GM12891 (cell line): Measurements from ENCODE around the gene GCGR.

ENCODE experiments used
- PAX5 ChIP-seq: IDR thresholded peaks from 2 replicates; pipeline ENCODE4 v1.6.1; 2011; ENCODE audit warnings: low read length, moderate library complexity, mild to moderate bottlenecking; ENCODE audit not compliant: insufficient read depth, severe bottlenecking
- POLR2A ChIP-seq: IDR thresholded peaks from 2 replicates; pipeline ENCODE4 v1.6.1; 2011; ENCODE audit warnings: low read depth, low read length, control low read depth
- POLR2AphosphoS5 ChIP-seq: IDR thresholded peaks from 2 replicates; pipeline ENCODE4 v1.6.1; 2011; ENCODE audit warnings: low read depth, low read length, control low read depth
- POU2F2 ChIP-seq: IDR thresholded peaks from 2 replicates; pipeline ENCODE4 v1.6.1; 2011; ENCODE audit warnings: low read depth, mild to moderate bottlenecking, control low read depth, low read length, moderate library complexity
- SPI1 ChIP-seq: IDR thresholded peaks from 2 replicates; pipeline ENCODE4 v1.6.1; 2011; ENCODE audit warnings: low read depth, low read length, control low read depth
- TAF1 ChIP-seq: IDR thresholded peaks from 2 replicates; pipeline ENCODE4 v1.6.1; 2011; ENCODE audit warnings: low read depth, low read length, control low read depth

DNA sequence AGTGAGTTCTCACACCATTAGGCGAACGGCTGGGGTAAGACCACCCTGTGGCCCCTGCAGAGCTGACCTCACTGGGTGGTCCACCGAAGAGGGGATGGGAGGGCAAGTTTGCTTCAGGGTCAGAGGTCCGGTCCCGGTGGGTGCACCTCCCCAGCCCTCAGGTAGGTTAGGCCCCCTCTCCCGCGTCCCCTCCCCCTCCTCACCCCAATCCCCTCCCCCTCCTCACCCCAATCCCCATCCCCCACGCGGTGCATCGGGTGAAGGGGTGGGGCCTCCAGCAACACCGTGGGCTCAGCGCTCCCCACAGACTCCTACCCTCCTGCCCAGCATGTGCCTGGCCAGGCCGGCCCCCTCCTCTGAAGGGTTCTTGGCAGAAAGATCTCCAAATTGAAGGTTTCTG, 15.8 kb downstream of the GCGR start:
- no peak for TF ChIP-seq POU2F2
- TF ChIP-seq POLR2AphosphoS5, result no peak
- TF ChIP-seq TAF1, result no peak
- no peak for TF ChIP-seq POLR2A
- TF ChIP-seq SPI1, result no peak
- TF ChIP-seq PAX5, result no peak
